Measurements from ENCODE around the gene CNNM2. TPM values are rescaled to one million over a fixed set of nuclear protein-coding genes. Genes with fewer than 3 reads are reported as not detected.

The CNNM2 gene
- polyA plus RNA-seq, 1 of the 3 experiments (the other 2 are of a cell fraction), result 4.0 TPM

GRCh38 chr10:102917962-102918816, at the start of gene CNNM2 (continued):
- peak; percentile 88 for TF ChIP-seq ZBTB33 (IDR thresholded peaks at IDR 0.05; ENCODE audit: borderline replicate concordance, low read depth)

GRCh38 chr10:102868911-102869257, 49.2 kb upstream of the CNNM2 start:
- peak overlapping the region; percentile 96 for H3K4me2 ChIP-seq
- H3K9me2 ChIP-seq, result no peaks in the 10 kb centered on the region
- H3K9me3 ChIP-seq, result no peaks in the 10 kb centered on the region
- TF ChIP-seq NRF1 (IDR thresholded peaks at IDR 0.05; ENCODE audit: low read depth, low read length) (no peak), GABPA (IDR thresholded peaks at IDR 0.05; ENCODE audit: low read depth) (no peak), CTCF (IDR thresholded peaks at IDR 0.05) (no peak), REST (IDR thresholded peaks at IDR 0.05; ENCODE audit: low read depth, low read length) (no peak), EP300 (IDR thresholded peaks at IDR 0.05; ENCODE audit: borderline replicate concordance in 1 of 2, low read depth in 1 of 2, low read length in 1 of 2) (no peak), MAX (IDR thresholded peaks at IDR 0.05; ENCODE audit: low read depth) (no peak), TCF12 (IDR thresholded peaks at IDR 0.05) (no peak), FOXM1 (IDR thresholded peaks at IDR 0.05; ENCODE audit: low read depth) (no peak), IRF3 (IDR thresholded peaks at IDR 0.05; ENCODE audit: low read depth, low read length) (no peak), CHD2 (IDR thresholded peaks at IDR 0.05; ENCODE audit: low read length, partially characterized antibody) (no peak), RAD21 (IDR thresholded peaks at IDR 0.05; ENCODE audit: low read length) (no peak), EZH2phosphoT487 (IDR thresholded peaks at IDR 0.05; ENCODE audit: borderline replicate concordance, low read depth) (no peak), TAF1 (IDR thresholded peaks at IDR 0.05; ENCODE audit: borderline replicate concordance, low read depth, low read length) (no peak), MEF2A (IDR thresholded peaks at IDR 0.05; ENCODE audit: borderline replicate concordance, low read depth) (no peak), RXRA (IDR thresholded peaks at IDR 0.05; ENCODE audit: borderline replicate concordance, low read depth) (no peak)
- POLR2A ChIA-PET, result interaction anchor here (0.7 to 1.3 kb wide), 3 partner anchors 9 to 33 kb away, joined by 3 to 5 read pairs (median 3); no protein-coding TSS in a partner anchor
- H2AFZ ChIP-seq (ENCODE audit: low read depth), result peak overlapping the region; percentile 97
- peaks cover 11% of the 10 kb centered on the region for H3F3A ChIP-seq (replicated peaks; ENCODE audit: insufficient read depth)
- peaks cover 0 to 6% of the 10 kb centered on the region in 2 experiments; a peak in 1 of 4 replicates for H3K4me1 ChIP-seq (ENCODE audit: control insufficient read depth in 1 of 2, insufficient read depth in 2 of 2, low read depth in 1 of 2, low read length in 1 of 2)
- WGBS (ENCODE audit: low lambda C conversion rate), result 44% methylated on average over 5 of the region's 5 CpGs
- peaks cover 8 to 18% of the 10 kb centered on the region in 2 experiments for H3K36me3 ChIP-seq (replicated peaks in 1 of 2; ENCODE audit: control insufficient read depth in 1 of 2, insufficient read depth in 2 of 2, low read length in 1 of 2)
- peak overlapping the region; percentile 65 for H3K9ac ChIP-seq
- H3K4me3 ChIP-seq (ENCODE audit: low read depth in 2 of 2, low read length in 1 of 2), result peak overlapping the region; percentile 53 to 66
- H3K27me3 ChIP-seq (ENCODE audit: insufficient read depth), result no peaks in the 10 kb centered on the region
- no peaks in the 10 kb centered on the region for H3K79me2 ChIP-seq (ENCODE audit: insufficient read depth)
- peak overlapping the region in 1 of 2 experiments; percentile 7; a peak in 1 of 4 replicates for H3K27ac ChIP-seq (ENCODE audit: low read depth in 2 of 2, low read length in 1 of 2)
- CTCF ChIA-PET, result interaction anchor here (0.9 to 1.6 kb wide), 7 partner anchors 10 to 454 kb away, joined by 3 to 5 read pairs (median 4); no protein-coding TSS in a partner anchor
- no peaks in the 10 kb centered on the region for H4K20me1 ChIP-seq (ENCODE audit: insufficient read depth)
- DNase-seq, result peak; percentile 47

All from SK-N-SH (cell line).